ENCODE data around the gene AKR1E2. TPM values are rescaled to one million over a fixed set of nuclear protein-coding genes. Genes with fewer than 3 reads are reported as not detected.
A peak's percentile ranks its signal among the peaks of the same experiment; 100 is the strongest.

Gene AKR1E2
- total RNA-seq, 2 donors from 2014 or later, result 1.7 to 10.0 TPM

DNA sequence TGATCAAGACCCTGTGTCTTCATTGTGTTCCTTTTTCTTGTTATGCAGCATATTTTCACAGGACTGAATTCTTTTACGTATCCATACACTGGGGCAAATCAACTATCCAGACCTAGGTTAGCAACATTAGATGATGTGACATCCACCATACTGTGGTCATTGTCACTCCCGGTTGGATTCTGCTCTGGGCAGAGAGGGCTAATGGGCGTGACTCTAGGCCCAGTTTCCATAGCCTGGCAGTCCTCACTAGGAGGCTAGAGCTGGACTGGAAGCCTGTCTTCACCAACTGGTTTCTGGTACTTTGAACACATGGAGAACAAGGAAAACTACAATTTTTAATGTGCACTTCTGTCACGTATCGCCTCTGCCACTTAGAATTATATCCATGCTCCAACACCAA lies 25.2 kb downstream of the AKR1E2 start:
- Mint-ChIP-seq H3K36me3 (ENCODE audit: insufficient read depth in 2 of 2) (no peaks in the 10 kb centered on the region), H3K27ac (no peak overlapping the region), H3K4me1 (ENCODE audit: low read depth) (peaks cover 24% of the 10 kb centered on the region), H3K4me3 (no peak overlapping the region), H3K9me3 (no peaks in the 10 kb centered on the region), H3K27me3 (ENCODE audit: low read depth) (no peaks in the 10 kb centered on the region)
- DNase-seq (no peak), ATAC-seq (replicated peaks in 1 of 2) (no peak)

DNA sequence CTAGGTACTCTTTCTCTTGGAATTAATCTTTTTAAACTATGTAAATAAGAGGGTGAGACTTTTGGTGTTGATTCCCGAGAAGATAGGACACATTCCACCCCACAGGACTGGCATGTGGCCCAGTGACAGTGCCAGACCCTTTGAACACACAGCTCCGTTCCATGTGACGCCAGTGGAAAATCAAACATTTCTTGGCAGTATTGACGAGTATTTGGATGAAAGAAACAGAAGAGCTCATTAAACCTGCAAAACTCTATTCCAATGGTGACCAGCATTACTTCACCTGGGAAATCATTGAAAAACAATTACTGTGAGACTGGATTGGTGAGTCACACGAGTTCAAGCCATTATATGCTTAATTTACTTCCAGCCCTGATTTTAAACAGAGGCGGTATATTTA lies 25.8 kb downstream of the AKR1E2 start:
- Mint-ChIP-seq H3K27me3 (ENCODE audit: low read depth) (no peaks in the 10 kb centered on the region), H3K4me3 (no peak overlapping the region), H3K27ac (no peak overlapping the region), H3K4me1 (ENCODE audit: low read depth) (peaks cover 24% of the 10 kb centered on the region), H3K9me3 (no peaks in the 10 kb centered on the region), H3K36me3 (ENCODE audit: insufficient read depth in 2 of 2) (no peaks in the 10 kb centered on the region)
- DNase-seq (no peak), ATAC-seq (replicated peaks in 1 of 2) (no peak)

DNA sequence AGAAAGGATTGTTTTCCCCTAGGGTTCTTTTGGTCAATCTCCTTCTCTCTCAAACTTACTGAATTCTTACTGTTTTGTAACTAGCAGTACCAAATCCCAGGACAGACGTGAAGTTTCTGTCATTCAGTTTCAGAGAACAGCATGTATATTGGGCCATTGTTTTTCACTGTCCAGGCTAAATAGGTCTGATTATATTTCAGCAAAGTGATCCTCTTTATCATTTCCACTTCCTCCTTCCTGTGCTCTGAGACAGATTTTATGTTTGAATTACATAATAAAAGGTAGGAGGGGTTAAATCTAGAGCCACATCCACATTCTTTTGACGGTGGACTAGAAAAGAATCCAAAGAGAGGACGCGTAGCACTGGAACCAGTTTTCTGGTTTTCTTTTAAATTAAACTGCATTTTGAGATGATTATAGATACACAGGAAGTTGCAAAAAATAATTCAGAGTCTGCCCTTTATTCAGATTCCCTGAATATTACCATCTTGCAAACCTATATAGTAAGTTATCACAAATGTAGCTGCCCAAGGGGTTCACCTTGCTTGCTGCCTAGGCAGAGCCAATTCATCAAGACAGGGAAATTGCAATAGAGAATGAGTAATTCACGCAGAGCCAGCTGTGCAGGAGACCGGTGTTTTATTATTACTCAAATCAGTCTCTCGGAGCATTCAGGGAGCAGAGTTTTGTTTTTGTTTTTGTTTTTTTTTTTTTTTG lies 40.1 kb downstream of the AKR1E2 start:
- peaks cover 0 to 2% of the 10 kb centered on the region in 2 donors for H3K9me3 Mint-ChIP-seq

DNA sequence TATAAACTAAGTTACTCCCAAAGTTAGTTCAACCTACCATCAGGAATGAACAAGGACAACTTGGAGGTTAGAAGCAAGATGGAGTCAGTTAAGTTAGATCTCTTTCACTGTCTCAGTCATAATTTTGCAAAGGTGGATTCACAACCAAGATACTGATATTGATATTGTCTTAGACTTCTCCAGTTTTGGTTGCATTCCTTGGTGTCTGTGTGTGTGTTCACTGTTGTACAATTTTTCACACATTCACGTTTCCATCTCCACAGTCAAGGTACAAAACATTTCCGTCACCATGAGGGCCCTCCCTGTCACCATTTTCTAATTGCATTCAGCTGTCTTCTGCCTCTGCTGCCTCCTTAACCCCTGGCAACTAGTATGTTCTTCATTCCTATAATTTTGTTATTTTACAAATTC lies 41.1 kb downstream of the AKR1E2 start:
- Mint-ChIP-seq H3K27ac (no peak overlapping the region), H3K9me3 (peaks cover 0 to 2% of the 10 kb centered on the region in 2 donors), H3K4me1 (ENCODE audit: low read depth) (peaks cover 14% of the 10 kb centered on the region), H3K36me3 (ENCODE audit: insufficient read depth in 2 of 2) (no peaks in the 10 kb centered on the region), H3K4me3 (no peak overlapping the region), H3K27me3 (ENCODE audit: low read depth) (no peaks in the 10 kb centered on the region)
- ATAC-seq (replicated peaks in 1 of 2) (no peak), DNase-seq (no peak)

More for the DNA sequence above, 40.1 kb downstream of the AKR1E2 start:
- DNase-seq (no peak), ATAC-seq (replicated peaks in 1 of 2) (peak; percentile 15 to 20)
- Mint-ChIP-seq H3K27me3 (ENCODE audit: low read depth) (no peaks in the 10 kb centered on the region), H3K27ac (no peak overlapping the region), H3K36me3 (ENCODE audit: insufficient read depth in 2 of 2) (no peaks in the 10 kb centered on the region), H3K4me1 (ENCODE audit: low read depth) (peaks cover 14% of the 10 kb centered on the region), H3K4me3 (no peak overlapping the region)

DNA sequence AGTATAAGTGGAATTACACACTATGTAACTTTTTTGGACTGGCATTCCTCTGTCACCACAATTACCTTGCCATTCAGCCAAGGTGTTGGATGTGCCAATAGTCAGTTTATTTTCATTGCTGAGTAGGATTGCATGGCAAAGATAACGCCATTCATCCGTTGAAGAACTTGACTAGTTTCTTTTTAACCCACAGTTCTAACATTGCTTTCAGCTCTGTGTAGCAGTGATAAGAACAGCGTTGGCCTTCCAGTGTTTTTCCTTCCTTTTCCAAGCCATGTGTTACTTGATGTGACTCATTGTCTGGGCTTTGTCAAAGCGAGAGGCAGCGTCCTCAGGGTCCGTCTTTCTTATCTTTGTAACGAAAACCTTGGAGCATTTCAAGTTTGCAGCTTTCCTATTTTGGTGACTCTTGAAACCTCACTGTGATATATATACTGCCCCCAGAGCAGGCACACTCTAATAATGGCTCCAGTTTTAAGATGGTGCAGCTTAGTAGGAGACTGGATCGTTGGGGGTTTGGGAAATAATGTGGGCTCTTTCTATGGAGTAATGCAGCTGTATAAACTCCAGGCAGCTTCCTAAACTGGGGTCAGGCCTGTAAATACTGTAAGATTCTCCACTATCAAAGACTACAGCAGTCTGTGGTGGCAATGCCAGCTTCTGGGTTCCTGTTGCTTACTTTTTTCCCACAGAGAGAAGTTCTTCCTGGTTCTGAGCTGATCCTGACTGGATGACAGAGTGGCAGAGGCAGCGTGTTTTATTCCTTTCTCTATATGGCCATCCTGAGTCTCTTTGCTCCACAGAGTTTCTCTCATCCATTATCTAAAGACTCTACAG lies 41.7 kb downstream of the AKR1E2 start:
- Mint-ChIP-seq H3K36me3 (ENCODE audit: insufficient read depth in 2 of 2) (no peaks in the 10 kb centered on the region), H3K9me3 (peaks cover 0 to 2% of the 10 kb centered on the region in 2 donors), H3K4me3 (no peak overlapping the region), H3K4me1 (ENCODE audit: low read depth) (peaks cover 14% of the 10 kb centered on the region), H3K27ac (no peak overlapping the region), H3K27me3 (ENCODE audit: low read depth) (no peaks in the 10 kb centered on the region)
- DNase-seq (no peak), ATAC-seq (replicated peaks in 1 of 2) (no peak)

GRCh38 chr10:4868357-4868657 lies 42.3 kb downstream of the AKR1E2 start:
- no peak overlapping the region for H3K27ac Mint-ChIP-seq
- ATAC-seq (replicated peaks in 1 of 2), result no peak
- H3K36me3 Mint-ChIP-seq (ENCODE audit: insufficient read depth in 2 of 2), result no peaks in the 10 kb centered on the region
- H3K9me3 Mint-ChIP-seq, result peaks cover 0 to 2% of the 10 kb centered on the region in 2 donors
- peaks cover 14% of the 10 kb centered on the region for H3K4me1 Mint-ChIP-seq (ENCODE audit: low read depth)
- DNase-seq, result no peak
- no peak overlapping the region for H3K4me3 Mint-ChIP-seq
- H3K27me3 Mint-ChIP-seq (ENCODE audit: low read depth), result no peaks in the 10 kb centered on the region

DNA sequence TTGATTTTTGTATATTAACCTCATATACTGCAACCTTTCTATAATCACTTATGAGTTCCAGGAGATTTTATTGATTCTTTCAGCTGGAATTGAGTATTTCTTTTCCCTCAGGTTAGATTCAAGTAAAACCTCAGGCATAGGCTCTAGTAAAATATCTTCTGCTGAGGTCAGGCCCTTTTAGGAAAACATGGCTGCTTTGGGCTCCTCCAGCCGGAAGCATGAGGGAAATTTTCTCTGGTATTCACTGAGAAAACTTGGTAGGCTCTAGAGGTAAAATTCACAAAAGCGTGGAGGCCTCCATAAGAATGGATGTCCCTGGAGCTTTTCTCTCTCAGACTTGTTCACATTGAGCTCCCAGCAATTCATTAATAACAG lies 56.7 kb downstream of the AKR1E2 start:
- no peak for ATAC-seq (replicated peaks in 1 of 2)
- DNase-seq, result no peak
- H3K36me3 Mint-ChIP-seq (ENCODE audit: insufficient read depth in 2 of 2), result no peaks in the 10 kb centered on the region
- H3K9me3 Mint-ChIP-seq, result peaks cover 0 to 2% of the 10 kb centered on the region in 2 donors
- no peak overlapping the region for H3K4me3 Mint-ChIP-seq
- no peaks in the 10 kb centered on the region for H3K27me3 Mint-ChIP-seq (ENCODE audit: low read depth)
- peaks cover 5% of the 10 kb centered on the region for H3K4me1 Mint-ChIP-seq (ENCODE audit: low read depth)
- no peak overlapping the region for H3K27ac Mint-ChIP-seq

DNA sequence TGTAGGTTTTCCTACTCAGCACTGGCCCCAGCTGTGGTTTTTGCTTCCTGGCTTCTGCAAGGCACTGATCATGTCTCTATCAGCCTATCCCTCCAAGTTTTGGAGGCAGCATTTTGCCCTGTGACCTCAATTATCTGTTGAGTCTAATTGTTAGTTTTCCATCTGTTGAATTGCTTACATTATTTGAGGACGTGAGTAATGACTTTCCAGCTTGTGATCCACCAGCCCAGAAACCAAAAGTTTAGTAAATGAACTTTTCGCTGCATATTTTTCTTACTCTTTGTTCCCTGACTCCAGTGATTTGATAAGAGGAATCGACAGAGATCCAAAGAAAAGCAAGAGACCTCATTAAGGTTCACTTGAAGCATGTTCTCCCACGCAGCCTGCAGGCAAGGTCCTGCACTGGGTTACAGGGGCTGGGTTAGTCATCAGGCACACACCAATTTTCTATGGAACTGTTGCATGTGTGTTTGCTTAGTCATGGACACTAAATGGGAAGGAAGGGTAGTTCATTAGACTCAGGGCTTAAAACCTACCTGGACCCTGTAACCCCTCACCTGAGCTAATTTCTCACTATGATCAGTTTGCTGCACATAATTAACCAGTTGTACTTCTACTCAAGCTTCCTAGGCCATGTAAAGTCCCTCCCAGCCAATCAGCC lies 57.2 kb downstream of the AKR1E2 start:
- H3K27me3 Mint-ChIP-seq (ENCODE audit: low read depth), result no peaks in the 10 kb centered on the region
- DNase-seq (no peak), ATAC-seq (replicated peaks in 1 of 2) (no peak)
- no peaks in the 10 kb centered on the region for H3K36me3 Mint-ChIP-seq (ENCODE audit: insufficient read depth in 2 of 2)
- H3K9me3 Mint-ChIP-seq, result peaks cover 0 to 2% of the 10 kb centered on the region in 2 donors
- no peak overlapping the region for H3K27ac Mint-ChIP-seq
- H3K4me3 Mint-ChIP-seq, result no peak overlapping the region
- H3K4me1 Mint-ChIP-seq (ENCODE audit: low read depth), result peaks cover 5% of the 10 kb centered on the region

DNA sequence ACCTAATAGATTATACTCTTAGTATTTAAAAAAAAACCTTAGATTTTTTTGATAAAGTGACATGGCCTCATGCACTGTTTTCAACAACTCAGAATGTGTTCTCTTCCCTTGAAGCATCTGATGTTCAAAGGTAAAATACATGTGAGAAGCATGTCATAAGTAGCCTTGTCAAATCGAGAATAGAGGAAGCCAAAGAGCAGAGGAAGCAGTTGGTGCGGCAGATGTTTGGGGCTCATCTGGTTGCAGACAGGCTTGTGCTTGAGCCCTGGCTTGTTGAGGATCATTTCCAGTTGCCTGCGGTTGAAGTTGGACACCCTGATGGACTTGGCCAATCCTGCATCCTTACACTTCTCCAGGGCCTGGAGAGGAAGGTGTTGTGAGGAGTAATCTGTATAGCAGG lies 59.2 kb downstream of the AKR1E2 start:
- Mint-ChIP-seq H3K4me3 (no peak overlapping the region), H3K27ac (no peak overlapping the region), H3K36me3 (ENCODE audit: insufficient read depth in 2 of 2) (no peaks in the 10 kb centered on the region), H3K27me3 (ENCODE audit: low read depth) (no peaks in the 10 kb centered on the region), H3K9me3 (peaks cover 0 to 2% of the 10 kb centered on the region in 2 donors), H3K4me1 (ENCODE audit: low read depth) (peaks cover 5% of the 10 kb centered on the region)
- no peak for DNase-seq
- no peak for ATAC-seq (replicated peaks in 1 of 2)

DNA sequence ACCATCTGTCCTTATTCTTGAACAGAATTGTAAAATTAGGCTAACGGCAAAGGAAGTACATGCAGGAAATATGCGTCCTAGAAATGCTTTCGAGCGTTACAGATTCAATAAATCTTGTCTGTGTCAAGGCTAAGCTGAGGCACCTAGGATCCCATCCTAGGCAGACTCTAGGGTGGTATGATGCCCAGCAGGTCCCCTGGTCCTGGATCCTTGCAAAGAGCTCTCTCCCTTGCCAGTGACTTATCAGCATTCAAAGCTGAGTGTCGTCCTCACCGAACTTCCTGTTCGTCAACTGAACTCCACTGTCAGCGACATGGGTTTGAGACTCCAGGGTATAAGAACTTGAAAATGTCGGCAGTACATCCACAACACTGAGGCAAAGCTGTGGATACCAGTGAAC lies 61.5 kb downstream of the AKR1E2 start:
- no peak overlapping the region for H3K4me3 Mint-ChIP-seq
- no peaks in the 10 kb centered on the region for H3K27me3 Mint-ChIP-seq (ENCODE audit: low read depth)
- H3K9me3 Mint-ChIP-seq, result peaks cover 0 to 2% of the 10 kb centered on the region in 2 donors
- no peaks in the 10 kb centered on the region for H3K36me3 Mint-ChIP-seq (ENCODE audit: insufficient read depth in 2 of 2)
- H3K4me1 Mint-ChIP-seq (ENCODE audit: low read depth), result peaks cover 5% of the 10 kb centered on the region
- DNase-seq (no peak), ATAC-seq (replicated peaks in 1 of 2) (no peak)
- H3K27ac Mint-ChIP-seq, result no peak overlapping the region

DNA sequence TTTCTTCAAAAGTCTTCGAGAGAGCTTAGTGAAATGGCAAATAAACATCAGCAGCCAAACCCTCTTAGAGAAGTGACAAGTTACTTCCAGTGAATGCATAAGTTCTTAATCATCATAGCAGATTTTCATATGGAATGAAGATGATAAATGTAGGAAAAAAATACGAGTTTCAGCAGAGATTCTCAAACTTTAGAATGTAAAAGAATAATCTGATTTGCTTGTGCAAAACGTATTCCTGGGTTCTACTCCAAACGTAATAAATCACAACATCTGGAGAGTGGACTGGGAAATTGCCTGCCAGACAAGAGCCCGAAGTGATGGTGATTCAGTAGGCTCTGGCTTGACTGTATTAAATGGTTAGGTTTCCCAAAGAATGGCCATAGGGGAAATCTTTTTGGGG lies 62.2 kb downstream of the AKR1E2 start:
- no peaks in the 10 kb centered on the region for H3K36me3 Mint-ChIP-seq (ENCODE audit: insufficient read depth in 2 of 2)
- no peak overlapping the region for H3K27ac Mint-ChIP-seq
- ATAC-seq (replicated peaks in 1 of 2) (no peak), DNase-seq (no peak)
- H3K9me3 Mint-ChIP-seq, result peaks cover 0 to 2% of the 10 kb centered on the region in 2 donors
- H3K4me3 Mint-ChIP-seq, result no peak overlapping the region
- H3K4me1 Mint-ChIP-seq (ENCODE audit: low read depth), result peaks cover 5% of the 10 kb centered on the region
- H3K27me3 Mint-ChIP-seq (ENCODE audit: low read depth), result no peaks in the 10 kb centered on the region

- DNase-seq (no peak), ATAC-seq (replicated peaks in 1 of 2) (no peak)
- Mint-ChIP-seq H3K27me3 (ENCODE audit: low read depth) (no peaks in the 10 kb centered on the region), H3K27ac (no peak overlapping the region), H3K36me3 (ENCODE audit: insufficient read depth in 2 of 2) (no peaks in the 10 kb centered on the region), H3K4me3 (no peak overlapping the region), H3K9me3 (peaks cover 0 to 2% of the 10 kb centered on the region in 2 donors), H3K4me1 (ENCODE audit: low read depth) (peaks cover 5% of the 10 kb centered on the region)
Measured at GRCh38 chr10:4889959-4890358, 64.0 kb downstream of the AKR1E2 start.

DNA sequence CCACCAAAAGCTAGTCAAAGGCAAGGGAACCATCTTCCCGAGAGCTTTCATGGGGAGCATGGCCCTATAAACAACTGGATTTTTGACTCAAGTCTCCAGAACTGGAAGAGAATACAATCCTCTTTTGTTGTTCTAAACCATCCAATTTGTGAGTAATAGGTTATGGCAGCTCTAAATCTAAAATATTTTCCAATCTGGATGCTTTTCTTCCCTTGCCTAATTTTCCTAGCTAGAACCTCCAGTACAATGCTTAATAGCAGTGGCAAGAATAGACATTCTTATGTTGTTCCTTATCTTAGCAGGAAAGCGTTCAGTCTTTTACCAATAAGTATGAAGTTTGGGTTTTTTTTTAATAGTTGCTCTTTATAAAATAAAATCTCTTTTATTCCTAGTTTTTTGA lies 66.7 kb downstream of the AKR1E2 start:
- no peaks in the 10 kb centered on the region for H3K27me3 Mint-ChIP-seq (ENCODE audit: low read depth)
- H3K4me1 Mint-ChIP-seq (ENCODE audit: low read depth), result no peaks in the 10 kb centered on the region
- peaks cover 0 to 5% of the 10 kb centered on the region in 2 donors for H3K9me3 Mint-ChIP-seq
- H3K27ac Mint-ChIP-seq, result no peak overlapping the region
- DNase-seq, result no peak
- H3K4me3 Mint-ChIP-seq, result no peak overlapping the region
- ATAC-seq (replicated peaks in 1 of 2), result no peak
- H3K36me3 Mint-ChIP-seq (ENCODE audit: insufficient read depth in 2 of 2), result peaks cover 4 to 7% of the 10 kb centered on the region in 2 donors
